ENCODE data around the gene KCNMA1. TPM values are rescaled to one million over a fixed set of nuclear protein-coding genes. Genes with fewer than 3 reads are reported as not detected.

Gene KCNMA1
- polyA plus RNA-seq, 1 donor from 2014 or later: 60.8 TPM

DNA sequence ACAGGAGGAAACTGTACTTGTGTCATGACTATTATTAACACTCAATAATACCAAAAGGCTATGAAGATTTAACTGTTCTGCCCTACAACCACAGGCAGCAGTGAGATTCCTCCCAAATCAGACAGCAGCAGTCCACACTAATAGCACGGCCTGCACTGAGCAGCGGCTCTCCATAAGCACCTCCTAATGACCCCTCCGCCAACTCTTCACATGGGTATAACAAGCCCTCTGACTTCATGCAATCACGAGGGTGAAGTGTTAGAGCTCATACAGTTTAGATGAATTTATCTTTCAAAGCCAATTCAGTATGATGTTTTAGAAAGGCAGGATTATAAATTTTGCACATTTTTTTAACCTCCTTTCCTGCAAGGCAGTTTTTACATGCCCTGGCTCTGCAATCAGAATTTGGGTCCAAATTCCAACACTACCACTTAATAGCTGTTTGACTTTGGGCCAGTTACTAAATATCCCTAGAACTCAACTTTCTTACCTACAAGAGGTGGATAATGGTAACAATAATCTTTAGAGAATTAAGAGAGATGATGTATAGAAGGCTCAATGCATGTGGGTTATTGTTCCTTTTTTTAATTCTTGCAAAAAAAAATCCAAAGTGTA lies 617.1 kb downstream of the KCNMA1 start:
- H3F3A ChIP-seq (ENCODE audit: insufficient read depth, low read length, poor library complexity, severe bottlenecking): no peaks in the 10 kb centered on the region
- TF ChIP-seq EP300 (conservative IDR thresholded peaks at IDR 0.05; ENCODE audit: poor library complexity, severe bottlenecking): no peak
- TF ChIP-seq RAD21 (conservative IDR thresholded peaks at IDR 0.05): no peak
- H3K79me2 ChIP-seq (replicated peaks; ENCODE audit: insufficient read depth, low read length): no peaks in the 10 kb centered on the region
- no peaks in the 10 kb centered on the region for H3K36me3 ChIP-seq (ENCODE audit: insufficient read depth, low read length)
- no peak overlapping the region for H3K27ac ChIP-seq (ENCODE audit: low read length)
- no peak overlapping the region for H3K9ac ChIP-seq (ENCODE audit: low read length)
- H4K20me1 ChIP-seq (ENCODE audit: insufficient read depth): no peaks in the 10 kb centered on the region
- H3K9me3 ChIP-seq (ENCODE audit: low read length): no peaks in the 10 kb centered on the region
- H3K4me2 ChIP-seq (ENCODE audit: low read length): no peak overlapping the region
- no peaks in the 10 kb centered on the region for H3K27me3 ChIP-seq (ENCODE audit: insufficient read depth, low read depth, low read length)
- H3K4me3 ChIP-seq (ENCODE audit: low read length): no peak overlapping the region
- H3K9me2 ChIP-seq (ENCODE audit: insufficient read depth, low read length): no peaks in the 10 kb centered on the region
- no peak overlapping the region for H2AFZ ChIP-seq (ENCODE audit: low read depth, low read length)

DNA sequence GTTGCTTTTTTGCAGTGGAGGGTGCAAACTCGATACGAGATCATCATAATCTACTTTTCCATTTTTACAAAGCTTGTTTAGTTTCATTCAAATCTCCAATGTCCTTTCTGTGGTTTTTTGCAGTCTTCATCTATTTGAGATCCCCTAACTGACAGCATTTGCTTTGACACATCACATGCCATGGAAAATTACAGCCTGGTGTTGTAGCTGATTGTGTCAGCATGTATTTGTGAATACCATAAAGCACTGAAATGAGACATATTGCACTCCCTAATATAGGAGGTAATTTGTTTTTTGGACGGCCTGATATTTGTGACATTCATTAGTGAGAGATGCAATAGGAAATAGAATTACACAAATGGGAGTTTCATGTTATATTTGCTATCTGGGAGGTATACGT lies 620.8 kb downstream of the KCNMA1 start:
- H3K27me3 ChIP-seq (ENCODE audit: insufficient read depth, low read depth, low read length): no peaks in the 10 kb centered on the region
- H3K9me2 ChIP-seq (ENCODE audit: insufficient read depth, low read length): no peaks in the 10 kb centered on the region
- no peak for TF ChIP-seq MXI1 (conservative IDR thresholded peaks at IDR 0.05; ENCODE audit: poor library complexity, severe bottlenecking)
- peak; percentile 76 for TF ChIP-seq EP300 (conservative IDR thresholded peaks at IDR 0.05; ENCODE audit: poor library complexity, severe bottlenecking)
- TF ChIP-seq TAF1 (IDR thresholded peaks at IDR 0.05; ENCODE audit: low read depth): no peak
- TF ChIP-seq, protein P1, sequence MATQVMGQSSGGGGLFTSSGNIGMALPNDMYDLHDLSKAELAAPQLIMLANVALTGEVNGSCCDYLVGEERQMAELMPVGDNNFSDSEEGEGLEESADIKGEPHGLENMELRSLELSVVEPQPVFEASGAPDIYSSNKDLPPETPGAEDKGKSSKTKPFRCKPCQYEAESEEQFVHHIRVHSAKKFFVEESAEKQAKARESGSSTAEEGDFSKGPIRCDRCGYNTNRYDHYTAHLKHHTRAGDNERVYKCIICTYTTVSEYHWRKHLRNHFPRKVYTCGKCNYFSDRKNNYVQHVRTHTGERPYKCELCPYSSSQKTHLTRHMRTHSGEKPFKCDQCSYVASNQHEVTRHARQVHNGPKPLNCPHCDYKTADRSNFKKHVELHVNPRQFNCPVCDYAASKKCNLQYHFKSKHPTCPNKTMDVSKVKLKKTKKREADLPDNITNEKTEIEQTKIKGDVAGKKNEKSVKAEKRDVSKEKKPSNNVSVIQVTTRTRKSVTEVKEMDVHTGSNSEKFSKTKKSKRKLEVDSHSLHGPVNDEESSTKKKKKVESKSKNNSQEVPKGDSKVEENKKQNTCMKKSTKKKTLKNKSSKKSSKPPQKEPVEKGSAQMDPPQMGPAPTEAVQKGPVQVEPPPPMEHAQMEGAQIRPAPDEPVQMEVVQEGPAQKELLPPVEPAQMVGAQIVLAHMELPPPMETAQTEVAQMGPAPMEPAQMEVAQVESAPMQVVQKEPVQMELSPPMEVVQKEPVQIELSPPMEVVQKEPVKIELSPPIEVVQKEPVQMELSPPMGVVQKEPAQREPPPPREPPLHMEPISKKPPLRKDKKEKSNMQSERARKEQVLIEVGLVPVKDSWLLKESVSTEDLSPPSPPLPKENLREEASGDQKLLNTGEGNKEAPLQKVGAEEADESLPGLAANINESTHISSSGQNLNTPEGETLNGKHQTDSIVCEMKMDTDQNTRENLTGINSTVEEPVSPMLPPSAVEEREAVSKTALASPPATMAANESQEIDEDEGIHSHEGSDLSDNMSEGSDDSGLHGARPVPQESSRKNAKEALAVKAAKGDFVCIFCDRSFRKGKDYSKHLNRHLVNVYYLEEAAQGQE (IDR thresholded peaks at IDR 0.05; ENCODE audit: borderline replicate concordance): no peak
- peak; percentile 29 for TF ChIP-seq POLR2AphosphoS5 (IDR thresholded peaks at IDR 0.05)
- no peak for TF ChIP-seq SMC3 (conservative IDR thresholded peaks at IDR 0.05; ENCODE audit: poor library complexity)
- no peaks in the 10 kb centered on the region for H3K36me3 ChIP-seq (ENCODE audit: insufficient read depth, low read length)
- H3K27ac ChIP-seq (ENCODE audit: low read length): peak overlapping the region; percentile 50
- H2AFZ ChIP-seq (ENCODE audit: low read depth, low read length): no peak overlapping the region
- no peak overlapping the region for H3K4me2 ChIP-seq (ENCODE audit: low read length)
- no peak overlapping the region for H3K9ac ChIP-seq (ENCODE audit: low read length)
- H4K20me1 ChIP-seq (ENCODE audit: insufficient read depth): no peaks in the 10 kb centered on the region
- H3F3A ChIP-seq (ENCODE audit: insufficient read depth, low read length, poor library complexity, severe bottlenecking): no peaks in the 10 kb centered on the region
- H3K79me2 ChIP-seq (replicated peaks; ENCODE audit: insufficient read depth, low read length): no peaks in the 10 kb centered on the region
- no peak overlapping the region for H3K4me3 ChIP-seq (ENCODE audit: low read length)
- H3K9me3 ChIP-seq (ENCODE audit: low read length): no peaks in the 10 kb centered on the region

DNA sequence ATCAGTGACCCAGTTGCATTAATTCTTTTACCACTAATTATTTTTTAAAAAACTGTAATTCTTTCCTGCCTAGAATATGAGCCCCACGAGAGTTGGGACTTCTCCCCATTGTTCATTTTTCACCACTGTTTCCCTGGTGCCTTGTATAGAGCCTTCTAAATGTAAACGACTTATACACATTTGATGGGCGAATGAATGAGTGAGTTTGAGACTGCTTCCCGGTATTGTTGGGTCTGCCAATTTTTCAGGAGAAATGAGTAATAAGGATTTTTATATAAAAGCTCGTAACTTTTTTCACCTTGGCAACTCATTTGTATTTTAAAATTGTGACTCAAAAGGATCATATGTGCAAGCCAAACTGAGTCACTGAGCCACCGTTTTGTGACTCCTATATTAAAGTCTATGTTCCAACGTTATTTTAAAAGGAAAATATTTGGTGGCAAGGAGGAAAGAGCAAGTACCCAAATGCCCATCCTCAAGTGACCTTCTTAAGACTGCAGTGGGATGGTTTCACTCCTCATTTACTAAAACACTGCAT lies 621.3 kb downstream of the KCNMA1 start:
- no peaks in the 10 kb centered on the region for H3F3A ChIP-seq (ENCODE audit: insufficient read depth, low read length, poor library complexity, severe bottlenecking)
- H3K4me3 ChIP-seq (ENCODE audit: low read length): no peak overlapping the region
- no peak overlapping the region for H2AFZ ChIP-seq (ENCODE audit: low read depth, low read length)
- no peak overlapping the region for H3K9ac ChIP-seq (ENCODE audit: low read length)
- H3K9me2 ChIP-seq (ENCODE audit: insufficient read depth, low read length): no peaks in the 10 kb centered on the region
- no peaks in the 10 kb centered on the region for H3K79me2 ChIP-seq (replicated peaks; ENCODE audit: insufficient read depth, low read length)
- TF ChIP-seq MXI1 (conservative IDR thresholded peaks at IDR 0.05; ENCODE audit: poor library complexity, severe bottlenecking) (no peak), EZH2 (IDR thresholded peaks at IDR 0.05; ENCODE audit: borderline replicate concordance, insufficient read depth, low read length, poor library complexity, severe bottlenecking) (no peak), RAD21 (conservative IDR thresholded peaks at IDR 0.05) (no peak), EP300 (conservative IDR thresholded peaks at IDR 0.05; ENCODE audit: poor library complexity, severe bottlenecking) (no peak), SMC3 (conservative IDR thresholded peaks at IDR 0.05; ENCODE audit: poor library complexity) (no peak), TAF1 (IDR thresholded peaks at IDR 0.05; ENCODE audit: low read depth) (no peak), POLR2AphosphoS5 (IDR thresholded peaks at IDR 0.05) (no peak)
- TF ChIP-seq, protein P1 (IDR thresholded peaks at IDR 0.05; ENCODE audit: borderline replicate concordance): no peak
- TF ChIP-seq, protein P2, sequence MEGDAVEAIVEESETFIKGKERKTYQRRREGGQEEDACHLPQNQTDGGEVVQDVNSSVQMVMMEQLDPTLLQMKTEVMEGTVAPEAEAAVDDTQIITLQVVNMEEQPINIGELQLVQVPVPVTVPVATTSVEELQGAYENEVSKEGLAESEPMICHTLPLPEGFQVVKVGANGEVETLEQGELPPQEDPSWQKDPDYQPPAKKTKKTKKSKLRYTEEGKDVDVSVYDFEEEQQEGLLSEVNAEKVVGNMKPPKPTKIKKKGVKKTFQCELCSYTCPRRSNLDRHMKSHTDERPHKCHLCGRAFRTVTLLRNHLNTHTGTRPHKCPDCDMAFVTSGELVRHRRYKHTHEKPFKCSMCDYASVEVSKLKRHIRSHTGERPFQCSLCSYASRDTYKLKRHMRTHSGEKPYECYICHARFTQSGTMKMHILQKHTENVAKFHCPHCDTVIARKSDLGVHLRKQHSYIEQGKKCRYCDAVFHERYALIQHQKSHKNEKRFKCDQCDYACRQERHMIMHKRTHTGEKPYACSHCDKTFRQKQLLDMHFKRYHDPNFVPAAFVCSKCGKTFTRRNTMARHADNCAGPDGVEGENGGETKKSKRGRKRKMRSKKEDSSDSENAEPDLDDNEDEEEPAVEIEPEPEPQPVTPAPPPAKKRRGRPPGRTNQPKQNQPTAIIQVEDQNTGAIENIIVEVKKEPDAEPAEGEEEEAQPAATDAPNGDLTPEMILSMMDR (IDR thresholded peaks at IDR 0.05; ENCODE audit: poor library complexity, severe bottlenecking): no peak
- H4K20me1 ChIP-seq (ENCODE audit: insufficient read depth): no peaks in the 10 kb centered on the region
- H3K4me2 ChIP-seq (ENCODE audit: low read length): no peak overlapping the region
- no peaks in the 10 kb centered on the region for H3K27me3 ChIP-seq (ENCODE audit: insufficient read depth, low read depth, low read length)
- peak overlapping the region; percentile 50 for H3K27ac ChIP-seq (ENCODE audit: low read length)
- H3K9me3 ChIP-seq (ENCODE audit: low read length): no peaks in the 10 kb centered on the region
- no peaks in the 10 kb centered on the region for H3K36me3 ChIP-seq (ENCODE audit: insufficient read depth, low read length)

Data from neural cell (in vitro differentiated cells).